Measurements from ENCODE around the gene MBOAT2.

- no peak for TF ChIP-seq CTCF (IDR thresholded peaks at IDR 0.05)
- TF ChIP-seq POLR2A (IDR thresholded peaks at IDR 0.05) = no peak
Measured at GRCh38 chr2:8851811-8852560, 151.5 kb downstream of the MBOAT2 start.

Data from testis (tissue), 2 donors.